Uterus (tissue), 2 donors: ENCODE results near the gene TBC1D21.
A peak's percentile ranks its signal among the peaks of the same experiment; 100 is the strongest.

Experiments
- CTCF ChIP-seq, 4 experiments: fragments of 200-600 bp in 2 of 4; fragments of 450-650 bp in 2 of 4; sonication (generic) in 2 of 4; IDR thresholded peaks; one replicate each; pipeline ENCODE4 v1.5.1; 2016 to 2019; ENCODE audit warnings: antibody characterized with exemption in 4 of 4, mild to moderate bottlenecking in 2 of 4, moderate library complexity in 1 of 4
- POLR2A ChIP-seq, 2 donors: fragments of 450-650 bp; IDR thresholded peaks; one replicate each; pipeline ENCODE4 v1.6.1; 2016; ENCODE audit warnings: antibody characterized with exemption in 2 of 2, mild to moderate bottlenecking in 1 of 2, moderate library complexity in 1 of 2

- TF ChIP-seq POLR2A (IDR thresholded peaks at IDR 0.05) (no peak), CTCF (IDR thresholded peaks at IDR 0.05) (peak in 1 of 4 experiments; percentile 5)
These were observed 62.8 kb downstream of the TBC1D21 start for GRCh38 chr15:73936181-73936580.
